Measurements from ENCODE around the gene CLCN3. TPM values are rescaled to one million over a fixed set of nuclear protein-coding genes. Genes with fewer than 3 reads are reported as not detected.

The CLCN3 gene
- polyA plus RNA-seq, 4 donors: 8.6 to 48.3 (median 19.4) TPM

- no peak for FAIRE-seq
- no peak for DNase-seq
- Histone ChIP-seq H3K27ac (ENCODE audit: low read depth in 1 of 3, low read length in 2 of 3) (peak overlapping the region in 1 of 3 donors; percentile 91), H3K27me3 (ENCODE audit: control insufficient read depth in 3 of 3, insufficient read depth in 3 of 3, low read length in 3 of 3) (no peaks in the 10 kb centered on the region), H3K36me3 (ENCODE audit: control insufficient read depth in 3 of 3, insufficient read depth in 2 of 3, low read depth in 1 of 3, low read length in 3 of 3) (peaks cover 0 to 3% (median 0%) of the 10 kb centered on the region in 3 donors), H3K4me3 (ENCODE audit: low read depth in 1 of 3, low read length in 3 of 3) (peak overlapping the region in 1 of 3 donors; percentile 18), H3K9me3 (ENCODE audit: control insufficient read depth in 2 of 2, insufficient read depth in 1 of 2, low read depth in 1 of 2, low read length in 1 of 2) (no peaks in the 10 kb centered on the region), H3K4me1 (ENCODE audit: control insufficient read depth in 3 of 3, insufficient read depth in 2 of 3, low read depth in 1 of 3, low read length in 2 of 3) (peaks cover 3 to 35% (median 4%) of the 10 kb centered on the region in 3 donors)
- WGBS, 3 donors: 38 to 60% (median 45%) methylated on average over 3 of the region's 3 CpGs
Measured at GRCh38 chr4:169660929-169661328, 40.6 kb downstream of the CLCN3 start.

- no peak overlapping the region for H3K4me3 ChIP-seq (ENCODE audit: low read depth in 1 of 3, low read length in 3 of 3)
- 16 to 60% (median 34%) methylated on average over 1 of the region's 1 CpG for WGBS, 3 donors
- DNase-seq (peak; percentile 51 to 55), FAIRE-seq (peak; percentile 88)
- no peaks in the 10 kb centered on the region for H3K27me3 ChIP-seq (ENCODE audit: control insufficient read depth in 3 of 3, insufficient read depth in 3 of 3, low read length in 3 of 3)
- H3K27ac ChIP-seq (ENCODE audit: low read depth in 1 of 3, low read length in 2 of 3): peak overlapping the region in 1 of 3 donors; percentile 91
- H3K36me3 ChIP-seq (ENCODE audit: control insufficient read depth in 3 of 3, insufficient read depth in 2 of 3, low read depth in 1 of 3, low read length in 3 of 3): peaks cover 0 to 2% (median 0%) of the 10 kb centered on the region in 3 donors
- H3K4me1 ChIP-seq (ENCODE audit: control insufficient read depth in 3 of 3, insufficient read depth in 2 of 3, low read depth in 1 of 3, low read length in 2 of 3): peaks cover under 1 to 35% (median 4%) of the 10 kb centered on the region in 3 donors
- H3K9me3 ChIP-seq (ENCODE audit: control insufficient read depth in 2 of 2, insufficient read depth in 1 of 2, low read depth in 1 of 2, low read length in 1 of 2): no peaks in the 10 kb centered on the region
Measured at GRCh38 chr4:169661761-169662160, 41.4 kb downstream of the CLCN3 start.

- peaks cover 0 to 35% (median 4%) of the 10 kb centered on the region in 3 donors for H3K4me1 ChIP-seq (ENCODE audit: control insufficient read depth in 3 of 3, insufficient read depth in 2 of 3, low read depth in 1 of 3, low read length in 2 of 3)
- DNase-seq (no peak), FAIRE-seq (no peak)
- no peaks in the 10 kb centered on the region for H3K9me3 ChIP-seq (ENCODE audit: control insufficient read depth in 2 of 2, insufficient read depth in 1 of 2, low read depth in 1 of 2, low read length in 1 of 2)
- no peak overlapping the region for H3K4me3 ChIP-seq (ENCODE audit: low read depth in 1 of 3, low read length in 3 of 3)
- H3K27ac ChIP-seq (ENCODE audit: low read depth in 1 of 3, low read length in 2 of 3): peak overlapping the region in 1 of 3 donors; percentile 91
- no peaks in the 10 kb centered on the region for H3K27me3 ChIP-seq (ENCODE audit: control insufficient read depth in 3 of 3, insufficient read depth in 3 of 3, low read length in 3 of 3)
- peaks cover 0 to 2% (median 0%) of the 10 kb centered on the region in 3 donors for H3K36me3 ChIP-seq (ENCODE audit: control insufficient read depth in 3 of 3, insufficient read depth in 2 of 3, low read depth in 1 of 3, low read length in 3 of 3)
- whole genome bisulfite sequencing, 3 donors: 60 to 78% (median 66%) methylated on average over 3 of the region's 3 CpGs
Measured at GRCh38 chr4:169662206-169662605, 41.8 kb downstream of the CLCN3 start.

GRCh38 chr4:169663402-169663801 is 43.0 kb downstream of the CLCN3 start:
- FAIRE-seq (no peak), DNase-seq (no peak)
- peaks cover 0 to 2% (median 0%) of the 10 kb centered on the region in 3 donors for H3K36me3 ChIP-seq (ENCODE audit: control insufficient read depth in 3 of 3, insufficient read depth in 2 of 3, low read depth in 1 of 3, low read length in 3 of 3)
- peaks cover 0 to 32% (median 4%) of the 10 kb centered on the region in 3 donors for H3K4me1 ChIP-seq (ENCODE audit: control insufficient read depth in 3 of 3, insufficient read depth in 2 of 3, low read depth in 1 of 3, low read length in 2 of 3)
- no peaks in the 10 kb centered on the region for H3K27me3 ChIP-seq (ENCODE audit: control insufficient read depth in 3 of 3, insufficient read depth in 3 of 3, low read length in 3 of 3)
- 79 to 91% (median 90%) methylated on average over 2 of the region's 2 CpGs for WGBS, 3 donors
- H3K4me3 ChIP-seq (ENCODE audit: low read depth in 1 of 3, low read length in 3 of 3): no peak overlapping the region
- H3K9me3 ChIP-seq (ENCODE audit: control insufficient read depth in 2 of 2, insufficient read depth in 1 of 2, low read depth in 1 of 2, low read length in 1 of 2): no peaks in the 10 kb centered on the region
- peak overlapping the region in 2 of 3 donors; percentile 10 to 41 for H3K27ac ChIP-seq (ENCODE audit: low read depth in 1 of 3, low read length in 2 of 3)

GRCh38 chr4:169663831-169664230 is 43.5 kb downstream of the CLCN3 start:
- Histone ChIP-seq H3K36me3 (ENCODE audit: control insufficient read depth in 3 of 3, insufficient read depth in 2 of 3, low read depth in 1 of 3, low read length in 3 of 3) (peaks cover 0 to 2% (median 0%) of the 10 kb centered on the region in 3 donors), H3K27me3 (ENCODE audit: control insufficient read depth in 3 of 3, insufficient read depth in 3 of 3, low read length in 3 of 3) (no peaks in the 10 kb centered on the region), H3K4me3 (ENCODE audit: low read depth in 1 of 3, low read length in 3 of 3) (no peak overlapping the region), H3K4me1 (ENCODE audit: control insufficient read depth in 3 of 3, insufficient read depth in 2 of 3, low read depth in 1 of 3, low read length in 2 of 3) (peaks cover 0 to 31% (median 4%) of the 10 kb centered on the region in 3 donors), H3K27ac (ENCODE audit: low read depth in 1 of 3, low read length in 2 of 3) (peak overlapping the region in 2 of 3 donors; percentile 10 to 41), H3K9me3 (ENCODE audit: control insufficient read depth in 2 of 2, insufficient read depth in 1 of 2, low read depth in 1 of 2, low read length in 1 of 2) (no peaks in the 10 kb centered on the region)
- DNase-seq: peak; percentile 66 to 74
- WGBS, 3 donors: 22 to 52% (median 34%) methylated on average over 2 of the region's 2 CpGs
- peak; percentile 23 for FAIRE-seq

- 9 to 24% (median 16%) methylated on average over 4 of the region's 4 CpGs for WGBS, 3 donors
- Histone ChIP-seq H3K27me3 (ENCODE audit: control insufficient read depth in 3 of 3, insufficient read depth in 3 of 3, low read length in 3 of 3) (no peaks in the 10 kb centered on the region), H3K4me3 (ENCODE audit: low read depth in 1 of 3, low read length in 3 of 3) (no peak overlapping the region), H3K4me1 (ENCODE audit: control insufficient read depth in 3 of 3, insufficient read depth in 2 of 3, low read depth in 1 of 3, low read length in 2 of 3) (peaks cover 0 to 25% (median 4%) of the 10 kb centered on the region in 3 donors), H3K36me3 (ENCODE audit: control insufficient read depth in 3 of 3, insufficient read depth in 2 of 3, low read depth in 1 of 3, low read length in 3 of 3) (peaks cover 0 to 2% (median 0%) of the 10 kb centered on the region in 3 donors), H3K27ac (ENCODE audit: low read depth in 1 of 3, low read length in 2 of 3) (peak overlapping the region in 1 of 3 donors; percentile 10), H3K9me3 (ENCODE audit: control insufficient read depth in 2 of 2, insufficient read depth in 1 of 2, low read depth in 1 of 2, low read length in 1 of 2) (no peaks in the 10 kb centered on the region)
- FAIRE-seq: no peak
- DNase-seq: no peak
Measured at GRCh38 chr4:169664615-169665014, 44.2 kb downstream of the CLCN3 start.

DNA sequence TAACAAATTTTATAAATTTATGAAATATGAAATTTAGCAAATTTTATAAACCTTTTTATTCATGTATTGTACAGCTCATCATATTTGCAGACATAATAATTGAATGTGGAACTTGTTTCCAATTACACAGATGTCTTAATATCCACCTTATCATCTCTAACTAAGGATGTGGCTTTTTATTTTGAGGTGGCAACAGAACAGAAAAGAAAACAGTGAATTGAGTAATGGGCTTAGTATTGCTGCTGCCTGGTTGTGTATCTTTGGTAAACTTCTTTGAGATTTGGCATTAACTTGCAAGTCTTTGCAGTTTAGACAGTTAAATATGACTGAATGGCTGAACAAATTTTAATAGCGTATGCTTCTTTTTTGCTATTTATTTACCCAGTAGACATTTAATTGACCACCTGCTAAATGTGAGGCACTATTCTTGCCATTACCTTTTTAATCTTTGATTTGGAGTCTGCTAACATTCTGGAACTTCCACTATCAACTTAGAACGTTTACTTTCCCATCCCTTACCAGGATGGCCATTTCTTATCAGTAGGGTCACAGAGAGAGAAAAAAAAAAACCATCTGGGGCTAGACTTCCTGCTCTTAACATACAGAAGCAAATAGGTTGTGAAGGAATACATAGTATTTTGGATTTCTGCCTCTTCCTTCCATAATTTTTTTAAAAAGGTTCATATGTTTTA is 44.8 kb downstream of the CLCN3 start:
- DNase-seq (no peak), FAIRE-seq (no peak)
- no peak overlapping the region for H3K4me3 ChIP-seq (ENCODE audit: low read depth in 1 of 3, low read length in 3 of 3)
- H3K36me3 ChIP-seq (ENCODE audit: control insufficient read depth in 3 of 3, insufficient read depth in 2 of 3, low read depth in 1 of 3, low read length in 3 of 3): peaks cover 0 to 2% (median 0%) of the 10 kb centered on the region in 3 donors
- peak overlapping the region in 1 of 3 donors; percentile 8 for H3K27ac ChIP-seq (ENCODE audit: low read depth in 1 of 3, low read length in 2 of 3)
- H3K4me1 ChIP-seq (ENCODE audit: control insufficient read depth in 3 of 3, insufficient read depth in 2 of 3, low read depth in 1 of 3, low read length in 2 of 3): peaks cover 0 to 23% (median 4%) of the 10 kb centered on the region in 3 donors
- WGBS, 3 donors: 33 to 43% (median 37%) methylated on average over 2 of the region's 2 CpGs
- H3K27me3 ChIP-seq (ENCODE audit: control insufficient read depth in 3 of 3, insufficient read depth in 3 of 3, low read length in 3 of 3): no peaks in the 10 kb centered on the region
- no peaks in the 10 kb centered on the region for H3K9me3 ChIP-seq (ENCODE audit: control insufficient read depth in 2 of 2, insufficient read depth in 1 of 2, low read depth in 1 of 2, low read length in 1 of 2)

DNA sequence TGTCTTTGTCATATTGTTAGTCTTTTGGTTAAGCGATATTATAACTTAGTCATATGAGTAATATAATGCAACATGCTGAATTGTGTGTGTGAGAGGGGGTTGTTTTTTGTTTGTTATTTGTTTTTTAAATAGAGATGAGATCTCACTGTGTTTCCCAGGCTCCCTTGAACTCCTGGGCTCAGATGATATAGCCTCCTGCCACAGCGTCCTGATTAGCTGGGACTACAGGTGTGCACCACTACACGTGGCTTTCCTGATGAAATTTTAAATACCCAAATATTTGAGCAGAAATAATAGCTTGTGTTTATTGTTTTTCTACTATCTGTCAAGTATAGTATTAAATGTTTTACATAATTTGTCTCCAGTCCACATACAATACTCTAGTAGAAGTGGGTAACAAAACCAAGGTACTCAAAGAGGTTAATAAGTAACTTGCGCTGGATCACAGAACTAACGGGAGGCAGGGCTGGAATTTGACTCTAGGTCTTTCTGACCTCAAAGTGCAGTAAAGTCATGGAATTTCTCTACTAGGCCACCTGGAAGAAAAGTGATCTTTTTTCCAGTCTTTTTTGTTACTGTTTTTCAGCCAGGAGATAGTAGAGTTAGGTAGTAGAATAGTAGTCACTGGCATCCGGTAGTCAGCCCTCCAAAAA is 47.8 kb downstream of the CLCN3 start:
- Histone ChIP-seq H3K27me3 (ENCODE audit: control insufficient read depth in 3 of 3, insufficient read depth in 3 of 3, low read length in 3 of 3) (no peaks in the 10 kb centered on the region), H3K9me3 (ENCODE audit: control insufficient read depth in 2 of 2, insufficient read depth in 1 of 2, low read depth in 1 of 2, low read length in 1 of 2) (no peaks in the 10 kb centered on the region), H3K27ac (ENCODE audit: low read depth in 1 of 3, low read length in 2 of 3) (no peak overlapping the region), H3K4me1 (ENCODE audit: control insufficient read depth in 3 of 3, insufficient read depth in 2 of 3, low read depth in 1 of 3, low read length in 2 of 3) (peaks cover 0 to 22% (median 4%) of the 10 kb centered on the region in 3 donors), H3K4me3 (ENCODE audit: low read depth in 1 of 3, low read length in 3 of 3) (no peak overlapping the region), H3K36me3 (ENCODE audit: control insufficient read depth in 3 of 3, insufficient read depth in 2 of 3, low read depth in 1 of 3, low read length in 3 of 3) (peaks cover 0 to 4% (median 2%) of the 10 kb centered on the region in 3 donors)
- FAIRE-seq: peak; percentile 33
- peak; percentile 69 to 74 for DNase-seq
- WGBS, 3 donors: 40 to 72% (median 52%) methylated on average over 6 of the region's 6 CpGs
